ENCODE data around the gene TBC1D13. TPM values are rescaled to one million over a fixed set of nuclear protein-coding genes. Genes with fewer than 3 reads are reported as not detected.
A peak's percentile ranks its signal among the peaks of the same experiment; 100 is the strongest.
"Not testable (repeated sequence)": the region's sequence is repeated elsewhere in the genome, so short reads cannot be mapped to it uniquely, and the experiment has no call there.

The TBC1D13 gene
- total RNA-seq, 1 donor from 2014 or later: 23.5 TPM

DNA sequence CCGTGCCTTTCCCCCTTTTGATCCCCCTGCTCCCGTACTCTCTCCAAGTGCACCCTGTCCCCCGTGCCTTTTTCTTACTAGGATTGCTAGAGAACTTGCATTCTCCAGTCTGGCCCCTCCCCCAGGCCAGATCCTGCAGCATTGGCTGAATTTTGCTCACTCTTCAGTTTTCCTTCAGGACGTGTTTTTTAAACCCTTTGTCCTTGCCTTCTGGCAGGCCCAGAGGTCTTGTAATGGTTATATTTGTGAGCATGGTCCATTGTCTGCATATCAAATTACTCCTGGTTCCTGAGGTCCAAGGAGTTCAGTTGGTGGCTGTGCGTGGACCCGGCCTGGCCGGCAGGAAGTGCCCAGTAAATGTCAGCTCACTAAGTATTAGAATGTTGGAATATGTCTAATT, 606 bp downstream of the TBC1D13 start:
- H3K4me1 Mint-ChIP-seq (ENCODE audit: low read depth): peaks cover 25% of the 10 kb centered on the region
- H3K36me3 Mint-ChIP-seq (ENCODE audit: low read depth): peaks cover 10% of the 10 kb centered on the region
- H3K27me3 Mint-ChIP-seq (ENCODE audit: low read depth): no peaks in the 10 kb centered on the region
- H3K27ac Mint-ChIP-seq (ENCODE audit: unreplicated experiment): peak overlapping the region; percentile 88
- TF ChIP-seq, protein P1, sequence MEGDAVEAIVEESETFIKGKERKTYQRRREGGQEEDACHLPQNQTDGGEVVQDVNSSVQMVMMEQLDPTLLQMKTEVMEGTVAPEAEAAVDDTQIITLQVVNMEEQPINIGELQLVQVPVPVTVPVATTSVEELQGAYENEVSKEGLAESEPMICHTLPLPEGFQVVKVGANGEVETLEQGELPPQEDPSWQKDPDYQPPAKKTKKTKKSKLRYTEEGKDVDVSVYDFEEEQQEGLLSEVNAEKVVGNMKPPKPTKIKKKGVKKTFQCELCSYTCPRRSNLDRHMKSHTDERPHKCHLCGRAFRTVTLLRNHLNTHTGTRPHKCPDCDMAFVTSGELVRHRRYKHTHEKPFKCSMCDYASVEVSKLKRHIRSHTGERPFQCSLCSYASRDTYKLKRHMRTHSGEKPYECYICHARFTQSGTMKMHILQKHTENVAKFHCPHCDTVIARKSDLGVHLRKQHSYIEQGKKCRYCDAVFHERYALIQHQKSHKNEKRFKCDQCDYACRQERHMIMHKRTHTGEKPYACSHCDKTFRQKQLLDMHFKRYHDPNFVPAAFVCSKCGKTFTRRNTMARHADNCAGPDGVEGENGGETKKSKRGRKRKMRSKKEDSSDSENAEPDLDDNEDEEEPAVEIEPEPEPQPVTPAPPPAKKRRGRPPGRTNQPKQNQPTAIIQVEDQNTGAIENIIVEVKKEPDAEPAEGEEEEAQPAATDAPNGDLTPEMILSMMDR (IDR thresholded peaks at IDR 0.05): no peak
- H3K4me3 Mint-ChIP-seq (ENCODE audit: unreplicated experiment): peak overlapping the region; percentile 93
- H3K9me3 Mint-ChIP-seq (ENCODE audit: low read depth): no peaks in the 10 kb centered on the region
- no peak for DNase-seq (ENCODE audit: low spot score)

DNA sequence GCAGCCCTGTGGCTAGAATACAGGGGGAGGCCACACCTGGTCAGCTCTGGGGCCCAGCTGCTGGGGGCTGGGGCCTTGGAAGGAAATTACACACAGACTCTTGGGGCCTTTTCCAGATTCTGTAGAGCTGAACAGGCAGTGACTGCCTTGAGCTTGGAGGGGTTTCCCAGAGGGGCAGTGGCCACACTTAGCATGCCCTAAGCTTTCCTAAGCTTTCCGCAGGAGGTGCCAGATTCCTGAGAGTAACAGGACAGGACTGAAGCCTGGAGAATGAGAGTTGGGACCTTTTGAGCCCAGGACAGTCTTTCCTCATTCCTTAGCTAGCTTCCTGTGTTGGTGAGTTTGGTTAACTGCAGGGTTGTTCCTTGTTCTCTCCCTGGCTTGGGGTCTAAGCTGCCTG, 1.4 kb downstream of the TBC1D13 start:
- H3K4me3 Mint-ChIP-seq (ENCODE audit: unreplicated experiment): peak overlapping the region; percentile 93
- H3K27ac Mint-ChIP-seq (ENCODE audit: unreplicated experiment): peak overlapping the region; percentile 88
- no peak for DNase-seq (ENCODE audit: low spot score)
- no peaks in the 10 kb centered on the region for H3K9me3 Mint-ChIP-seq (ENCODE audit: low read depth)
- TF ChIP-seq, protein P1 (IDR thresholded peaks at IDR 0.05): no peak
- H3K36me3 Mint-ChIP-seq (ENCODE audit: low read depth): peaks cover 16% of the 10 kb centered on the region
- no peaks in the 10 kb centered on the region for H3K27me3 Mint-ChIP-seq (ENCODE audit: low read depth)
- H3K4me1 Mint-ChIP-seq (ENCODE audit: low read depth): peaks cover 19% of the 10 kb centered on the region

DNA sequence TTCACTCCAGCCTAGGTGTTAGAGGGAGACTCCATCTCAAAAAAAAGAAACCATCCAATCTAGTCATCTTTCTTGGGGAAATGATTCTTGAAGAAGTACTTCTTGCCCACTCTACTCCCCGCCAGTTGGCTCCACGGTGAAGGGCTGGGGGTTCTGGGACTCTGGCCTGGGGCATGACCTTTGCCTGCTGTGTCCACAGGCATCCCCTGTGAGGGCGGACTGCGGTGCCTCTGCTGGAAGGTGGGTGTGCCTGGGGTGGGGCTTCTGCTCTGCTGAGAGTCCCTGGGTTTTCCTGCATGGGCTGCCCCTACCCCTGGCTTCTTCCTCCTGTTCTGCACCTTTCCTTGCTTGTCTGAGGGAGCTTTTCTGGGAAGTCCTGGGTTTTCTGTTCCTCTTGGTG, 3.5 kb downstream of the TBC1D13 start:
- H3K36me3 Mint-ChIP-seq (ENCODE audit: low read depth): peaks cover 21% of the 10 kb centered on the region
- H3K4me1 Mint-ChIP-seq (ENCODE audit: low read depth): peaks cover 13% of the 10 kb centered on the region
- no peak overlapping the region for H3K4me3 Mint-ChIP-seq (ENCODE audit: unreplicated experiment)
- H3K9me3 Mint-ChIP-seq (ENCODE audit: low read depth): no peaks in the 10 kb centered on the region
- TF ChIP-seq, protein P1 (IDR thresholded peaks at IDR 0.05): no peak
- H3K27me3 Mint-ChIP-seq (ENCODE audit: low read depth): no peaks in the 10 kb centered on the region
- DNase-seq (ENCODE audit: low spot score): no peak
- H3K27ac Mint-ChIP-seq (ENCODE audit: unreplicated experiment): no peak overlapping the region

DNA sequence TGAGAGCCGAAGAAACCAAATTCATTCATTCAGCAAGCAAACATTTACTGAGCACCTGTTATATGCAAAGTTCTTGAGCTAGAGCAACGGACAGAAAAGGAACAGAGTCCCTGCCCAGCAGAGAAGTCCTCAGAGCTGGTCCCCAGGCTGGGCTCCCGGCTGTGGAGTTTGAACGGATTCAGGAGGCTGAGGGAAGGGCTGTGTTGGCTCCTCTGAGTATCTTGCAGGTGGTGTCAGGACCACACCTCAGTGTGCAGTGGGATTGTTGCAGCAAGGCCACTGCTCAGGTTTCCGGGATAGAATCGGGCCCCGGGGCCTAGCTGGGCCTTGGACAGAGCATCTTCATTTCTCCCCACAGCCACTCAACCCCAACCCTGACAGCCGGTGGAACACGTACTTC, 5.1 kb downstream of the TBC1D13 start:
- Mint-ChIP-seq H3K27me3 (ENCODE audit: low read depth) (no peaks in the 10 kb centered on the region), H3K27ac (ENCODE audit: unreplicated experiment) (no peak overlapping the region), H3K36me3 (ENCODE audit: low read depth) (peaks cover 22% of the 10 kb centered on the region), H3K4me3 (ENCODE audit: unreplicated experiment) (no peak overlapping the region), H3K4me1 (ENCODE audit: low read depth) (peaks cover 13% of the 10 kb centered on the region), H3K9me3 (ENCODE audit: low read depth) (no peaks in the 10 kb centered on the region)
- no peak for DNase-seq (ENCODE audit: low spot score)
- TF ChIP-seq, protein P1 (IDR thresholded peaks at IDR 0.05): no peak

DNA sequence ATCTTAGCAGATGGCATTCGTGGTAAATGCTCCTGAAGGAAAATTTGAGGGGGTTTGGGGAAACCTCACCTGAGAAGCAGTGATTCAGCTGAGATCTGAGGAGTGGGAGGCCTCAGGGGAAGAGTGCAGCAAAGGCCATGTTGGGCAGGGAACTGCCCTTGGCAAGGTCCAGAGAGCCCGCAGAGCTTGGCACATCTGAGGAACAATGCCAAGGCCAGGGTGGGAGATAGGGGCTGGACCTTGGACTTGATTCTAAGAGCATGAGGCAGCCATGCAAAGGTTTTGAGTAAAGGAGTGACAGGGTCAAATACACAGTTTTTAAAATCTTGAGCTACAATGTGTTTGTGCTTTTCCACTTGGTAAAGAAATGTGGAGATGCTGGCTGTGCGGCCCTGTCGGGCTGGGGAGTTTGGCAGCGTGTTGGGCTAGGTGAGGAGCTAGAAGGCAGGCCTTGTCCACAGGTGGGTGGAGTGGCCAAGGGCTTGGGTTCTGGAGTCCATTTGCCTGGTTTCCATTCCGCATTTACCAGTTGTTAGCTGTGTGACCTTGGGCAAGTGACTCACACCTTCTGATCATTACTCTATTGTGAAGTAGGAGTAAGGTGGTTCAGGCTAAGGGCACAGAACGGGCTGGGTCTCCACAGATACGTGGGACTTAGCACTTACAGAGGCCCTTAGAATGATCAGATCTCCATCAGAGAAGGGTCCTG, 6.1 kb downstream of the TBC1D13 start:
- no peak for DNase-seq (ENCODE audit: low spot score)
- Mint-ChIP-seq H3K4me3 (ENCODE audit: unreplicated experiment) (no peak overlapping the region), H3K36me3 (ENCODE audit: low read depth) (peaks cover 26% of the 10 kb centered on the region), H3K9me3 (ENCODE audit: low read depth) (no peaks in the 10 kb centered on the region), H3K4me1 (ENCODE audit: low read depth) (peaks cover 8% of the 10 kb centered on the region), H3K27ac (ENCODE audit: unreplicated experiment) (no peak overlapping the region), H3K27me3 (ENCODE audit: low read depth) (no peaks in the 10 kb centered on the region)
- TF ChIP-seq, protein P1 (IDR thresholded peaks at IDR 0.05): no peak

DNA sequence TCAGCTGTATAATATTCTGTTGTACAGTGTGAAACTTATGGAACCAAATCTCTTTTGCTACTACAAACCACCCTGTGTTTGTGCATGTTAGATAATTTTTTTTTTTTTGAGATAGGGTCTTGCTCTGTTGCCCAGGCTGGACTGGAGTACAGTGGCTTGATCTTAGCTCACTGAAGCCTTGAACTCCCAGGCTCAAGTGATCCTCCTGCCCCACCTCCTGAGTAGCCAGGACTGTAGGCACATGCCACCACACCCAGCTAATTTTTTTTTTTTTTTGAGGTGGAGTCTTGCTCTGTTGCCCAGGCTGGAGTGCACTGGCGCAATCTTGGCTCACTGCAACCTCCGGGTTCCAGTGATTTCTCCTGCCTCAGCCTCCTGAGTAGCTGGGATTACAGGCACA, 7.9 kb downstream of the TBC1D13 start:
- peaks cover 31% of the 10 kb centered on the region for H3K36me3 Mint-ChIP-seq (ENCODE audit: low read depth)

More for the DNA sequence above, 7.9 kb downstream of the TBC1D13 start:
- not testable (repeated sequence) for H3K9me3 Mint-ChIP-seq (ENCODE audit: low read depth); H3K4me3 Mint-ChIP-seq (ENCODE audit: unreplicated experiment); H3K27ac Mint-ChIP-seq (ENCODE audit: unreplicated experiment); H3K4me1 Mint-ChIP-seq (ENCODE audit: low read depth); H3K27me3 Mint-ChIP-seq (ENCODE audit: low read depth); DNase-seq (ENCODE audit: low spot score)

All from chondrocyte (in vitro differentiated cells).